ENCODE results near the gene KRIT1.
"Not testable (repeated sequence)": the region's sequence is repeated elsewhere in the genome, so short reads cannot be mapped to it uniquely, and the experiment has no call there.

KRIT1 gene

GRCh38 chr7:92226981-92227380 lies 18.7 kb downstream of the KRIT1 start:
- TF ChIP-seq POU2F2 (IDR thresholded peaks at IDR 0.05; ENCODE audit: low read depth, low read length) (no peak), POLR2AphosphoS5 (IDR thresholded peaks at IDR 0.05; ENCODE audit: low read depth, low read length) (no peak), SPI1 (IDR thresholded peaks at IDR 0.05; ENCODE audit: low read depth, low read length) (no peak), PAX5 (IDR thresholded peaks at IDR 0.05; ENCODE audit: insufficient read depth, low read length, severe bottlenecking) (no peak), TAF1 (IDR thresholded peaks at IDR 0.05; ENCODE audit: low read depth, low read length) (no peak), POLR2A (IDR thresholded peaks at IDR 0.05; ENCODE audit: low read depth, low read length) (no peak)
- no peak for FAIRE-seq
- DNase-seq (ENCODE audit: insufficient read length, low spot score) = no peak

GRCh38 chr7:92221766-92222165 lies 23.9 kb downstream of the KRIT1 start:
- FAIRE-seq = no peak
- DNase-seq (ENCODE audit: insufficient read length, low spot score) = no peak
- TF ChIP-seq SPI1 (IDR thresholded peaks at IDR 0.05; ENCODE audit: low read depth, low read length) (no peak), PAX5 (IDR thresholded peaks at IDR 0.05; ENCODE audit: insufficient read depth, low read length, severe bottlenecking) (no peak), TAF1 (IDR thresholded peaks at IDR 0.05; ENCODE audit: low read depth, low read length) (no peak), POU2F2 (IDR thresholded peaks at IDR 0.05; ENCODE audit: low read depth, low read length) (no peak), POLR2A (IDR thresholded peaks at IDR 0.05; ENCODE audit: low read depth, low read length) (no peak), POLR2AphosphoS5 (IDR thresholded peaks at IDR 0.05; ENCODE audit: low read depth, low read length) (no peak)

GRCh38 chr7:92206672-92207071 lies 39.0 kb downstream of the KRIT1 start:
- FAIRE-seq (no peak), DNase-seq (ENCODE audit: insufficient read length, low spot score) (no peak)
- TF ChIP-seq POLR2AphosphoS5 (IDR thresholded peaks at IDR 0.05; ENCODE audit: low read depth, low read length) (no peak), POU2F2 (IDR thresholded peaks at IDR 0.05; ENCODE audit: low read depth, low read length) (no peak), POLR2A (IDR thresholded peaks at IDR 0.05; ENCODE audit: low read depth, low read length) (no peak), PAX5 (IDR thresholded peaks at IDR 0.05; ENCODE audit: insufficient read depth, low read length, severe bottlenecking) (no peak), SPI1 (IDR thresholded peaks at IDR 0.05; ENCODE audit: low read depth, low read length) (no peak), TAF1 (IDR thresholded peaks at IDR 0.05; ENCODE audit: low read depth, low read length) (no peak)

GRCh38 chr7:92205987-92206386 lies 39.7 kb downstream of the KRIT1 start:
- DNase-seq (ENCODE audit: insufficient read length, low spot score) (no peak), FAIRE-seq (no peak)
- TF ChIP-seq SPI1 (IDR thresholded peaks at IDR 0.05; ENCODE audit: low read depth, low read length) (no peak), PAX5 (IDR thresholded peaks at IDR 0.05; ENCODE audit: insufficient read depth, low read length, severe bottlenecking) (no peak), POU2F2 (IDR thresholded peaks at IDR 0.05; ENCODE audit: low read depth, low read length) (no peak), POLR2AphosphoS5 (IDR thresholded peaks at IDR 0.05; ENCODE audit: low read depth, low read length) (no peak), POLR2A (IDR thresholded peaks at IDR 0.05; ENCODE audit: low read depth, low read length) (no peak), TAF1 (IDR thresholded peaks at IDR 0.05; ENCODE audit: low read depth, low read length) (no peak)

GRCh38 chr7:92200791-92201190 lies 44.9 kb downstream of the KRIT1 start:
- FAIRE-seq (no peak), DNase-seq (ENCODE audit: insufficient read length, low spot score) (no peak)
- TF ChIP-seq POLR2AphosphoS5 (IDR thresholded peaks at IDR 0.05; ENCODE audit: low read depth, low read length) (no peak), TAF1 (IDR thresholded peaks at IDR 0.05; ENCODE audit: low read depth, low read length) (no peak), POU2F2 (IDR thresholded peaks at IDR 0.05; ENCODE audit: low read depth, low read length) (no peak), PAX5 (IDR thresholded peaks at IDR 0.05; ENCODE audit: insufficient read depth, low read length, severe bottlenecking) (no peak), POLR2A (IDR thresholded peaks at IDR 0.05; ENCODE audit: low read depth, low read length) (no peak), SPI1 (IDR thresholded peaks at IDR 0.05; ENCODE audit: low read depth, low read length) (no peak)

GRCh38 chr7:92192326-92192725 lies 53.4 kb downstream of the KRIT1 start:
- no peak for TF ChIP-seq SPI1 (IDR thresholded peaks at IDR 0.05; ENCODE audit: low read depth, low read length)
- TF ChIP-seq PAX5 (IDR thresholded peaks at IDR 0.05; ENCODE audit: insufficient read depth, low read length, severe bottlenecking) = no peak
- TF ChIP-seq POLR2A (IDR thresholded peaks at IDR 0.05; ENCODE audit: low read depth, low read length) = no peak
- FAIRE-seq = no peak
- DNase-seq (ENCODE audit: insufficient read length, low spot score) = no peak

GRCh38 chr7:92189246-92189645 lies 56.5 kb downstream of the KRIT1 start:
- FAIRE-seq; DNase-seq (ENCODE audit: insufficient read length, low spot score): not testable (repeated sequence)

- DNase-seq (ENCODE audit: insufficient read length, low spot score); FAIRE-seq: not testable (repeated sequence)
Observed at GRCh38 chr7:92184294-92184693, 61.4 kb downstream of the KRIT1 start.

GRCh38 chr7:92178928-92179924 lies 66.5 kb downstream of the KRIT1 start, which contains the start of gene LRRD1:
TSS of gene LRRD1 (minus strand) at chr7:92179142. CDS start at chr7:92165202, 13,940 bp downstream.
- no peak for TF ChIP-seq POLR2A (IDR thresholded peaks at IDR 0.05; ENCODE audit: low read depth, low read length)
- TF ChIP-seq SPI1 (IDR thresholded peaks at IDR 0.05; ENCODE audit: low read depth, low read length) = no peak
- TF ChIP-seq TAF1 (IDR thresholded peaks at IDR 0.05; ENCODE audit: low read depth, low read length) = no peak
- TF ChIP-seq POU2F2 (IDR thresholded peaks at IDR 0.05; ENCODE audit: low read depth, low read length) = no peak
- no peak for TF ChIP-seq POLR2AphosphoS5 (IDR thresholded peaks at IDR 0.05; ENCODE audit: low read depth, low read length)
- TF ChIP-seq PAX5 (IDR thresholded peaks at IDR 0.05; ENCODE audit: insufficient read depth, low read length, severe bottlenecking) = no peak
- FAIRE-seq = peak; percentile 92
- peak; percentile 75 for DNase-seq (ENCODE audit: insufficient read length, low spot score)

GRCh38 chr7:92177362-92177761 lies 68.4 kb downstream of the KRIT1 start:
- FAIRE-seq (no peak), DNase-seq (ENCODE audit: insufficient read length, low spot score) (no peak)
- TF ChIP-seq PAX5 (IDR thresholded peaks at IDR 0.05; ENCODE audit: insufficient read depth, low read length, severe bottlenecking) (no peak), TAF1 (IDR thresholded peaks at IDR 0.05; ENCODE audit: low read depth, low read length) (no peak), POLR2A (IDR thresholded peaks at IDR 0.05; ENCODE audit: low read depth, low read length) (no peak), POU2F2 (IDR thresholded peaks at IDR 0.05; ENCODE audit: low read depth, low read length) (no peak), SPI1 (IDR thresholded peaks at IDR 0.05; ENCODE audit: low read depth, low read length) (no peak), POLR2AphosphoS5 (IDR thresholded peaks at IDR 0.05; ENCODE audit: low read depth, low read length) (no peak)

GRCh38 chr7:92169529-92169928 lies 76.2 kb downstream of the KRIT1 start:
- FAIRE-seq; DNase-seq (ENCODE audit: insufficient read length, low spot score): not testable (repeated sequence)
